GM19351 (cell line): ENCODE data around the gene RAB40C.
A peak's percentile ranks its signal among the peaks of the same experiment; 100 is the strongest.

Experiments
- ATAC-seq: cut with Tn5 transposase; IDR thresholded peaks from one replicate; pipeline ENCODE4 v1.9.1; 2021; ENCODE audit warnings: mild to moderate bottlenecking, moderate library complexity; ENCODE audit not compliant: unreplicated experiment

The RAB40C gene

GRCh38 chr16:641326-642188, 51.7 kb downstream of the RAB40C start, which contains the start of gene MCRIP2:
MCRIP2 (plus strand) TSS chr16:641828; CDS start chr16:641992, 164 bp downstream.
- ATAC-seq, result peak; percentile 46

GRCh38 chr16:642189-643049, 52.6 kb downstream of the RAB40C start:
- peak; percentile 55 for ATAC-seq

GRCh38 chr16:643050-643368, 53.1 kb downstream of the RAB40C start:
- no peak for ATAC-seq

GRCh38 chr16:644556-644955, 54.7 kb downstream of the RAB40C start:
- ATAC-seq, result no peak

- no peak for ATAC-seq
These were observed 56.2 kb downstream of the RAB40C start for GRCh38 chr16:645852-646678.

GRCh38 chr16:646679-647172, 56.9 kb downstream of the RAB40C start:
- no peak for ATAC-seq

GRCh38 chr16:647173-647902, 57.5 kb downstream of the RAB40C start:
- ATAC-seq, result no peak

GRCh38 chr16:648071-648780, 58.4 kb downstream of the RAB40C start:
- ATAC-seq, result peak; percentile 2

- ATAC-seq, result peak; percentile 86
These were observed 59.1 kb downstream of the RAB40C start, which contains the start of gene WDR90 for GRCh38 chr16:648781-649589. WDR90 (plus strand) TSS chr16:649365; CDS start chr16:649417, 52 bp downstream.

GRCh38 chr16:649631-650030, 59.8 kb downstream of the RAB40C start:
- peak; percentile 14 for ATAC-seq

- no peak for ATAC-seq
These were observed 62.0 kb downstream of the RAB40C start for GRCh38 chr16:651844-652243.

- ATAC-seq, result no peak
These were observed 62.8 kb downstream of the RAB40C start for GRCh38 chr16:652454-653305.

- ATAC-seq, result no peak
These were observed 64.2 kb downstream of the RAB40C start for GRCh38 chr16:654034-654433.

- ATAC-seq, result no peak
These were observed 67.6 kb downstream of the RAB40C start for GRCh38 chr16:657487-657886.

- no peak for ATAC-seq
These were observed 69.1 kb downstream of the RAB40C start for GRCh38 chr16:658679-659571.

- no peak for ATAC-seq
These were observed 69.8 kb downstream of the RAB40C start for GRCh38 chr16:659618-660017.

GRCh38 chr16:660132-660458, 70.2 kb downstream of the RAB40C start:
- ATAC-seq, result no peak
